ENCODE results near the gene ZBTB16.

ZBTB16 gene

GRCh38 chr11:114039551-114039950, 20.0 kb upstream of the ZBTB16 start:
- no peaks in the 10 kb centered on the region for H3K27me3 ChIP-seq (ENCODE audit: insufficient read depth, poor library complexity, severe bottlenecking)
- H3K4me3 ChIP-seq (replicated peaks; ENCODE audit: insufficient read depth, low read length) = no peak overlapping the region
- TF ChIP-seq POLR2AphosphoS5 (IDR thresholded peaks at IDR 0.05; ENCODE audit: low read depth) (no peak), CTCF (IDR thresholded peaks at IDR 0.05; ENCODE audit: insufficient read depth, low read length) (no peak), REST (IDR thresholded peaks at IDR 0.05; ENCODE audit: insufficient replicate concordance, low read depth) (no peak), GABPA (IDR thresholded peaks at IDR 0.05; ENCODE audit: low read depth) (no peak)
- H3K27ac ChIP-seq (replicated peaks) = no peak overlapping the region
- no peak for DNase-seq (ENCODE audit: low read depth in 1 of 2, low spot score in 1 of 2)

- no peak for DNase-seq (ENCODE audit: low read depth in 1 of 2, low spot score in 1 of 2)
Measured at GRCh38 chr11:114040706-114041211, 18.8 kb upstream of the ZBTB16 start.

GRCh38 chr11:114042234-114042633, 17.3 kb upstream of the ZBTB16 start:
- H3K27me3 ChIP-seq (ENCODE audit: insufficient read depth, poor library complexity, severe bottlenecking) = no peaks in the 10 kb centered on the region
- no peak for TF ChIP-seq REST (IDR thresholded peaks at IDR 0.05; ENCODE audit: insufficient replicate concordance, low read depth)
- no peak for TF ChIP-seq POLR2AphosphoS5 (IDR thresholded peaks at IDR 0.05; ENCODE audit: low read depth)
- no peak for TF ChIP-seq CTCF (IDR thresholded peaks at IDR 0.05; ENCODE audit: insufficient read depth, low read length)
- TF ChIP-seq SPI1 (IDR thresholded peaks at IDR 0.05; ENCODE audit: borderline replicate concordance, low read depth) = no peak
- TF ChIP-seq GABPA (IDR thresholded peaks at IDR 0.05; ENCODE audit: low read depth) = no peak
- H3K27ac ChIP-seq (replicated peaks) = no peak overlapping the region

More at GRCh38 chr11:114040706-114041211, 18.8 kb upstream of the ZBTB16 start:
- TF ChIP-seq SPI1 (IDR thresholded peaks at IDR 0.05; ENCODE audit: borderline replicate concordance, low read depth) (no peak), POLR2AphosphoS5 (IDR thresholded peaks at IDR 0.05; ENCODE audit: low read depth) (no peak), CTCF (IDR thresholded peaks at IDR 0.05; ENCODE audit: insufficient read depth, low read length) (no peak), REST (IDR thresholded peaks at IDR 0.05; ENCODE audit: insufficient replicate concordance, low read depth) (no peak), GABPA (IDR thresholded peaks at IDR 0.05; ENCODE audit: low read depth) (no peak)
- H3K4me3 ChIP-seq (replicated peaks; ENCODE audit: insufficient read depth, low read length) = no peak overlapping the region
- no peak overlapping the region for H3K27ac ChIP-seq (replicated peaks)
- no peaks in the 10 kb centered on the region for H3K27me3 ChIP-seq (ENCODE audit: insufficient read depth, poor library complexity, severe bottlenecking)

More at GRCh38 chr11:114042234-114042633, 17.3 kb upstream of the ZBTB16 start:
- DNase-seq (ENCODE audit: low read depth in 1 of 2, low spot score in 1 of 2) = no peak
- H3K4me3 ChIP-seq (replicated peaks; ENCODE audit: insufficient read depth, low read length) = no peak overlapping the region

Measured in HL-60 (cell line).